SK-N-MC (cell line): Measurements from ENCODE around the gene CHN1.

Source experiments
- DNase-seq: peaks from one replicate; pipeline ENCODE4 v3.0.0-alpha.2; 2011; ENCODE audit warnings: low read depth, low spot score
- H3K27ac ChIP-seq: fragments of 200-600 bp; sonication (generic); 2 replicates; pipeline ENCODE4 v1.5.1; 2016; ENCODE audit warnings: mixed run types
- H3K36me3 ChIP-seq: fragments of 200-600 bp; sonication (generic); 2 replicates; pipeline ENCODE4 v1.6.1; 2017; ENCODE audit warnings: antibody characterized with exemption, low read length, mixed read lengths; ENCODE audit not compliant: insufficient read depth
- H3K4me3 ChIP-seq: fragments of 200-600 bp; sonication (generic); 2 replicates; pipeline ENCODE4 v1.5.1; 2016
- H3K9ac ChIP-seq: fragments of 200-600 bp; sonication (generic); 2 replicates; pipeline ENCODE4 v1.8.0; 2017; ENCODE audit warnings: mixed run types, mixed read lengths; ENCODE audit not compliant: insufficient read length
- H3K9me3 ChIP-seq: fragments of 200-600 bp; sonication (generic); 2 replicates; pipeline ENCODE4 v1.6.1; 2017; ENCODE audit warnings: low read depth, mild to moderate bottlenecking, antibody characterized with exemption, low read length, moderate library complexity, mixed read lengths
- EZH2 ChIP-seq: fragments of 200-600 bp; sonication (generic); IDR thresholded peaks from one replicate; pipeline ENCODE4 v1.6.1; 2017; ENCODE audit warnings: antibody characterized with exemption
- FOXP2 ChIP-seq: optimal IDR thresholded peaks from 2 replicates; pipeline ENCODE3; 2011; ENCODE audit warnings: mild to moderate bottlenecking, moderate library complexity; ENCODE audit not compliant: insufficient read depth; ENCODE audit errors: extremely low read length, control extremely low read depth
- POLR2AphosphoS5 ChIP-seq: IDR thresholded peaks from 2 replicates; pipeline ENCODE4 v1.6.1; 2012; ENCODE audit warnings: mild to moderate bottlenecking, low read depth, low read length, borderline replicate concordance

Gene CHN1

GRCh38 chr2:174800436-174801205 is 204.6 kb downstream of the CHN1 start:
- no peak for DNase-seq
- TF ChIP-seq POLR2AphosphoS5: no peak
- TF ChIP-seq FOXP2: no peak
- TF ChIP-seq EZH2: no peak
- Histone ChIP-seq H3K9ac (no peak overlapping the region), H3K27ac (peak overlapping the region; percentile 19; the same call in 1 of the 2 replicates), H3K36me3 (peaks cover 29% of the 10 kb centered on the region), H3K9me3 (no peaks in the 10 kb centered on the region; the same call in 1 of the 2 replicates), H3K4me3 (no peak overlapping the region)

GRCh38 chr2:174798801-174799200 is 206.4 kb downstream of the CHN1 start:
- H3K9me3 ChIP-seq: no peaks in the 10 kb centered on the region; the same call in 1 of the 2 replicates
- H3K36me3 ChIP-seq: peaks cover 29% of the 10 kb centered on the region
- H3K9ac ChIP-seq: no peak overlapping the region
- H3K27ac ChIP-seq: peak overlapping the region; percentile 83
- H3K4me3 ChIP-seq: no peak overlapping the region; the same call in 1 of the 2 replicates
- TF ChIP-seq FOXP2 (no peak), EZH2 (no peak), POLR2AphosphoS5 (no peak)
- no peak for DNase-seq

GRCh38 chr2:174797781-174798276 is 207.4 kb downstream of the CHN1 start:
- DNase-seq: peak; percentile 63
- Histone ChIP-seq H3K4me3 (peak overlapping the region; percentile 14), H3K36me3 (peaks cover 29% of the 10 kb centered on the region), H3K9me3 (no peaks in the 10 kb centered on the region; the same call in 1 of the 2 replicates), H3K27ac (peak overlapping the region; percentile 83), H3K9ac (no peak overlapping the region)
- TF ChIP-seq EZH2 (no peak), POLR2AphosphoS5 (no peak), FOXP2 (no peak)

GRCh38 chr2:174796319-174796771 is 208.8 kb downstream of the CHN1 start:
- H3K9ac ChIP-seq: no peak overlapping the region
- no peak for TF ChIP-seq EZH2
- TF ChIP-seq FOXP2: no peak
- no peak for TF ChIP-seq POLR2AphosphoS5
- DNase-seq: no peak
- H3K27ac ChIP-seq: no peak overlapping the region
- H3K36me3 ChIP-seq: peaks cover 22% of the 10 kb centered on the region
- H3K4me3 ChIP-seq: no peak overlapping the region
- H3K9me3 ChIP-seq: no peaks in the 10 kb centered on the region; the same call in 1 of the 2 replicates

GRCh38 chr2:174794851-174795374 is 210.3 kb downstream of the CHN1 start:
- Histone ChIP-seq H3K36me3 (peaks cover 14% of the 10 kb centered on the region), H3K9me3 (no peaks in the 10 kb centered on the region; the same call in 1 of the 2 replicates), H3K9ac (no peak overlapping the region), H3K27ac (no peak overlapping the region), H3K4me3 (no peak overlapping the region)
- TF ChIP-seq EZH2 (no peak), POLR2AphosphoS5 (no peak), FOXP2 (no peak)
- DNase-seq: no peak

- no peak overlapping the region for H3K27ac ChIP-seq
- no peak overlapping the region for H3K9ac ChIP-seq
- H3K9me3 ChIP-seq: no peaks in the 10 kb centered on the region
- no peaks in the 10 kb centered on the region for H3K36me3 ChIP-seq
- H3K4me3 ChIP-seq: no peak overlapping the region
- DNase-seq: no peak
- TF ChIP-seq POLR2AphosphoS5 (no peak), FOXP2 (no peak), EZH2 (no peak)
Measured at GRCh38 chr2:174792309-174793025, 212.7 kb downstream of the CHN1 start.

GRCh38 chr2:174791746-174792280 is 213.4 kb downstream of the CHN1 start:
- Histone ChIP-seq H3K9ac (no peak overlapping the region), H3K36me3 (no peaks in the 10 kb centered on the region), H3K9me3 (no peaks in the 10 kb centered on the region), H3K27ac (no peak overlapping the region), H3K4me3 (no peak overlapping the region)
- no peak for DNase-seq
- TF ChIP-seq EZH2 (no peak), POLR2AphosphoS5 (no peak)

- H3K36me3 ChIP-seq: no peaks in the 10 kb centered on the region
- H3K9ac ChIP-seq: no peak overlapping the region
- H3K9me3 ChIP-seq: no peaks in the 10 kb centered on the region
- DNase-seq: no peak
- no peak overlapping the region for H3K4me3 ChIP-seq
- TF ChIP-seq POLR2AphosphoS5: no peak
- no peak for TF ChIP-seq EZH2
- no peak for TF ChIP-seq FOXP2
- no peak overlapping the region for H3K27ac ChIP-seq
Measured at GRCh38 chr2:174791020-174791419, 214.2 kb downstream of the CHN1 start.
